GM12878 (cell line): ENCODE measurements around the gene DHRS7B. TPM values are rescaled to one million over a fixed set of nuclear protein-coding genes. Genes with fewer than 3 reads are reported as not detected.

Experiments used
- ATF7 ChIP-seq: fragments of 450-650 bp; IDR thresholded peaks from 2 replicates; pipeline ENCODE4 v1.6.1; 2016; ENCODE audit warnings: low read depth, mild to moderate bottlenecking
- BCL11A ChIP-seq: IDR thresholded peaks from 2 replicates; pipeline ENCODE4 v1.6.1; 2011; ENCODE audit warnings: low read depth, low read length
- BCLAF1 ChIP-seq: fragments of 450-650 bp; IDR thresholded peaks from 2 replicates; pipeline ENCODE4 v1.6.1; 2017; ENCODE audit warnings: antibody characterized with exemption, mild to moderate bottlenecking, moderate library complexity
- CBX5 ChIP-seq: sonication (generic); IDR thresholded peaks from 2 replicates; pipeline ENCODE4 v1.6.1; 2016; ENCODE audit warnings: low read depth, moderate library complexity, mild to moderate bottlenecking, inconsistent platforms
- CEBPB ChIP-seq, 2 experiments: fragments of 150-350 bp in 1 of 2; IDR thresholded peaks; 2 replicates each; pipeline ENCODE4 v1.6.1; 2012 to 2014; ENCODE audit warnings: low read depth in 2 of 2, low read length in 2 of 2, borderline replicate concordance in 1 of 2, inconsistent platforms in 1 of 2
- CHD2 ChIP-seq: IDR thresholded peaks from 2 replicates; pipeline ENCODE4 v1.6.1; 2011; ENCODE audit warnings: low read depth, low read length, improper control_type of control experiment, borderline replicate concordance
- EED ChIP-seq: sonication (generic); IDR thresholded peaks from 2 replicates; pipeline ENCODE4 v1.6.1; 2016; ENCODE audit warnings: antibody characterized with exemption, low read depth
- ELK1 ChIP-seq: IDR thresholded peaks from 2 replicates; pipeline ENCODE4 v1.6.1; 2012; ENCODE audit warnings: low read depth, low read length, improper control_type of control experiment
- GABPA ChIP-seq: IDR thresholded peaks from 2 replicates; pipeline ENCODE4 v1.6.1; 2014; ENCODE audit warnings: antibody characterized with exemption, low read depth, mild to moderate bottlenecking, inconsistent platforms
- GATAD2B ChIP-seq: fragments of 450-650 bp; conservative IDR thresholded peaks from 2 replicates; pipeline ENCODE4 v1.6.1; 2017; ENCODE audit warnings: low read depth, mild to moderate bottlenecking, moderate library complexity
- HDAC2 ChIP-seq: fragments of 200-600 bp; sonication (generic); IDR thresholded peaks from 2 replicates; pipeline ENCODE4 v1.6.1; 2017
- IRF3 ChIP-seq: fragments of 450-650 bp; IDR thresholded peaks from 2 replicates; pipeline ENCODE4 v1.6.1; 2014; ENCODE audit warnings: mild to moderate bottlenecking
- NBN ChIP-seq: fragments of 450-650 bp; IDR thresholded peaks from 2 replicates; pipeline ENCODE4 v1.6.1; 2016
- NFYA ChIP-seq: IDR thresholded peaks from 2 replicates; pipeline ENCODE4 v1.6.1; 2011; ENCODE audit warnings: low read depth, mild to moderate bottlenecking, low read length, improper control_type of control experiment, borderline replicate concordance
- NFYB ChIP-seq: IDR thresholded peaks from 2 replicates; pipeline ENCODE4 v1.6.1; 2011; ENCODE audit warnings: low read depth, mild to moderate bottlenecking, low read length, improper control_type of control experiment, moderate library complexity; ENCODE audit not compliant: insufficient read depth
- NKRF ChIP-seq: fragments of 450-650 bp; conservative IDR thresholded peaks from 2 replicates; pipeline ENCODE4 v1.6.1; 2017; ENCODE audit warnings: mild to moderate bottlenecking, moderate library complexity
- POLR2A ChIP-seq: IDR thresholded peaks from 2 replicates; pipeline ENCODE4 v1.6.1; 2011; ENCODE audit warnings: low read depth, mild to moderate bottlenecking, low read length
- RAD21 ChIP-seq: IDR thresholded peaks from 2 replicates; pipeline ENCODE4 v1.6.1; 2011; ENCODE audit warnings: mild to moderate bottlenecking, low read depth, low read length, moderate library complexity; ENCODE audit not compliant: insufficient read depth
- RUNX3 ChIP-seq: IDR thresholded peaks from 2 replicates; pipeline ENCODE4 v1.6.1; 2012; ENCODE audit warnings: low read length, inconsistent platforms
- SREBF2 ChIP-seq: IDR thresholded peaks from 2 replicates; pipeline ENCODE4 v1.6.1; 2012; ENCODE audit warnings: mild to moderate bottlenecking, low read length
- TCF3 ChIP-seq: IDR thresholded peaks from 2 replicates; pipeline ENCODE4 v1.6.1; 2012; ENCODE audit warnings: low read depth, mild to moderate bottlenecking, low read length, borderline replicate concordance; ENCODE audit not compliant: insufficient read depth
- YBX1 ChIP-seq: fragments of 450-650 bp; IDR thresholded peaks from 2 replicates; pipeline ENCODE4 v1.6.1; 2016; ENCODE audit warnings: antibody characterized with exemption
- ZNF217 ChIP-seq: fragments of 450-650 bp; IDR thresholded peaks from 2 replicates; pipeline ENCODE4 v1.6.1; 2017; ENCODE audit warnings: antibody characterized with exemption, mild to moderate bottlenecking
- ZNF622 ChIP-seq: fragments of 450-650 bp; IDR thresholded peaks from 2 replicates; pipeline ENCODE4 v1.6.1; 2017; ENCODE audit warnings: mild to moderate bottlenecking, inconsistent platforms
- polyA plus RNA-seq, 11 experiments: library from polyadenylated mRNA; depleted of rRNA in 4 of 11; unstranded in 6 of 11; stranded (reverse) in 5 of 11; fragments of >200 nt; fragmentation: Nextera tagmentation in 4 of 11; fragmentation: Illumina TruSeq in 1 of 11; extraction: Ambion mirVana in 4 of 11; extraction: Trizol in 1 of 11; gene quantifications; 1 replicate in 1 of 11; 2 replicates in 10 of 11; pipeline versions ENCODE4 v1.2.1 to v1.2.3, GENCODE V29; 2011 to 2016; ENCODE audit warnings: inconsistent platforms in 2 of 11, missing spikeins in 2 of 11, low read depth in 1 of 11
- total RNA-seq, 4 experiments: library from RNA; depleted of rRNA in 3 of 4; stranded (reverse); fragments of >200 nt in 3 of 4; fragmentation: Illumina TruSeq in 1 of 4; extraction: Trizol in 1 of 4; gene quantifications; 2 replicates each; pipeline versions ENCODE4 v1.2.1 to v1.2.3, GENCODE V29; 2013 to 2021

DHRS7B gene
- total and polyA plus RNA-seq, 10 of the 15 experiments (the other 5 are each of a cell fraction or from before 2014, with no cell fraction given): 11.1 to 35.6 (median 23.0) TPM

- peak; percentile 75 for TF ChIP-seq NKRF
- TF ChIP-seq TCF3: no peak
- peak; percentile 85 for TF ChIP-seq GABPA
- peak; percentile 59; the same call in 1 of the 2 replicates for TF ChIP-seq IRF3
- TF ChIP-seq CEBPB (IDR thresholded peaks at IDR 0.05; ENCODE audit: borderline replicate concordance in 1 of 2, low read depth in 2 of 2, low read length in 2 of 2): no peak
- no peak for TF ChIP-seq YBX1
- 0 out of 2 replicates have a peak, but pooled peaks have one; percentile 14 for TF ChIP-seq RUNX3
- peak; percentile 72; the same call in 1 of the 2 replicates for TF ChIP-seq NBN
- no peak for TF ChIP-seq ZNF217
- no peak for TF ChIP-seq HDAC2
- TF ChIP-seq BCLAF1: no peak
- peak; percentile 7; the same call in 1 of the 2 replicates for TF ChIP-seq NFYA
- TF ChIP-seq ATF7: peak; percentile 25; the same call in 1 of the 2 replicates
- TF ChIP-seq SREBF2: no peak
- peak; percentile 63 for TF ChIP-seq GATAD2B
- TF ChIP-seq BCL11A: no peak
- TF ChIP-seq EED: peak; percentile 22; the same call in 1 of the 2 replicates
- no peak for TF ChIP-seq CBX5
- TF ChIP-seq ELK1: peak; percentile 79; the same call in 1 of the 2 replicates
- peak; percentile 92 for TF ChIP-seq POLR2A
- peak; percentile 96 for TF ChIP-seq NFYB
- TF ChIP-seq RAD21: peak; percentile 32; the same call in 1 of the 2 replicates
- TF ChIP-seq CHD2: peak; percentile 74; the same call in 1 of the 2 replicates
- no peak for TF ChIP-seq ZNF622
These were observed at the start of gene DHRS7B (continued) for GRCh38 chr17:21126645-21127508.
